Colonic mucosa (tissue), 4 donors: Measurements from ENCODE around the gene EPS8L3. TPM values are rescaled to one million over a fixed set of nuclear protein-coding genes. Genes with fewer than 3 reads are reported as not detected.

Experiments used
- DNase-seq: peaks from one replicate; pipeline ENCODE4 v3.0.0-alpha.2; 2020
- H3K27ac ChIP-seq: fragments of 200-600 bp; one replicate; pipeline ENCODE4 v1.8.0; 2021
- H3K27me3 ChIP-seq: fragments of 200-600 bp; one replicate; pipeline ENCODE4 v1.8.0; 2021
- H3K36me3 ChIP-seq: fragments of 200-600 bp; one replicate; pipeline ENCODE4 v1.8.0; 2021
- H3K4me1 ChIP-seq: fragments of 200-600 bp; one replicate; pipeline ENCODE4 v1.8.0; 2021; ENCODE audit warnings: mild to moderate bottlenecking
- H3K4me3 ChIP-seq: fragments of 200-600 bp; one replicate; pipeline ENCODE4 v1.8.0; 2021
- H3K9ac ChIP-seq, 2 donors: one replicate each; pipeline ENCODE4 v1.7.0; 2013; ENCODE audit warnings: control low read depth in 2 of 2, low read depth in 2 of 2, low read length in 2 of 2
- H3K9me3 ChIP-seq: fragments of 200-600 bp; one replicate; pipeline ENCODE4 v1.8.0; 2021
- intact Hi-C: fragments of 100-400 bp; cut with DNase I; formaldehyde crosslinking; loops from one replicate; pipeline ENCODE4 v1.14.1; 2022
- total RNA-seq, 2 donors: library from RNA; stranded (reverse); fragmentation: NEBNext Ultra II Directional in 1 of 2; extraction: Animal tissue kit (Norgen Biotek cat#: 25700) in 1 of 2; gene quantifications; one replicate each; pipeline ENCODE4 v1.2.1, GENCODE V29; 2021
- TF ChIP-seq, protein P1 (sequence below): fragments of 200-600 bp; IDR thresholded peaks from one replicate; pipeline ENCODE4 v1.8.0; 2022; ENCODE audit warnings: antibody characterized with exemption, mild to moderate bottlenecking
- donor health status: healthy.
- donor health status: DM: no; HTN: no; CAD: no.
- donor health status: DM: no; HTN: no; CAD: no.

EPS8L3 gene
- total RNA-seq, 2 donors from 2014 or later: 283 to 290 TPM

DNA sequence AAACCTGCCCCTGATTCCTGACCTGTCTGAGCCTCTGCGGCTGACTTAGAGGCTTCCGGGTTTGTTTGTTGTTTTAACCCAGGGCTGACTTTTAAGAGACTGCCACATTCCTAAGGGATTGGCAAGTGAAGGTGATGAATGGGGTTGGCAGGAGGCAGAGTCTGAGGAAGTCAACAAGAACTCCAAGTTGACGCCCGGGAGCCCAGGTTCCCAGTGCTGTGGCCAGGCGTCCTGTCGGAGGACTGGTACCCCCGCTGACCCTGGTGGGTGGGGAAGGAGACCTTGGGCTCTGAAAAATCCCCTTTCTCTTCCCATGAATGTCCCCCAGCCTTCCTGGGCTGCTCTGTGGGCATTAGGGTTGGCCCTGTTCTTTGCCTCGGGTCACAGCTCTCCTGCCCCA lies 19.7 kb upstream of the EPS8L3 start:
- H3K36me3 ChIP-seq: no peaks in the 10 kb centered on the region
- intact Hi-C loops: no loop called here
- TF ChIP-seq, protein P1, sequence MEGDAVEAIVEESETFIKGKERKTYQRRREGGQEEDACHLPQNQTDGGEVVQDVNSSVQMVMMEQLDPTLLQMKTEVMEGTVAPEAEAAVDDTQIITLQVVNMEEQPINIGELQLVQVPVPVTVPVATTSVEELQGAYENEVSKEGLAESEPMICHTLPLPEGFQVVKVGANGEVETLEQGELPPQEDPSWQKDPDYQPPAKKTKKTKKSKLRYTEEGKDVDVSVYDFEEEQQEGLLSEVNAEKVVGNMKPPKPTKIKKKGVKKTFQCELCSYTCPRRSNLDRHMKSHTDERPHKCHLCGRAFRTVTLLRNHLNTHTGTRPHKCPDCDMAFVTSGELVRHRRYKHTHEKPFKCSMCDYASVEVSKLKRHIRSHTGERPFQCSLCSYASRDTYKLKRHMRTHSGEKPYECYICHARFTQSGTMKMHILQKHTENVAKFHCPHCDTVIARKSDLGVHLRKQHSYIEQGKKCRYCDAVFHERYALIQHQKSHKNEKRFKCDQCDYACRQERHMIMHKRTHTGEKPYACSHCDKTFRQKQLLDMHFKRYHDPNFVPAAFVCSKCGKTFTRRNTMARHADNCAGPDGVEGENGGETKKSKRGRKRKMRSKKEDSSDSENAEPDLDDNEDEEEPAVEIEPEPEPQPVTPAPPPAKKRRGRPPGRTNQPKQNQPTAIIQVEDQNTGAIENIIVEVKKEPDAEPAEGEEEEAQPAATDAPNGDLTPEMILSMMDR: no peak
- no peaks in the 10 kb centered on the region for H3K27me3 ChIP-seq
- H3K27ac ChIP-seq: no peak overlapping the region
- H3K9me3 ChIP-seq: no peaks in the 10 kb centered on the region
- peaks cover 4% of the 10 kb centered on the region for H3K4me1 ChIP-seq
- H3K4me3 ChIP-seq: no peak overlapping the region
- DNase-seq: no peak
- peak overlapping the region in 1 of 2 donors; percentile 32 for H3K9ac ChIP-seq

DNA sequence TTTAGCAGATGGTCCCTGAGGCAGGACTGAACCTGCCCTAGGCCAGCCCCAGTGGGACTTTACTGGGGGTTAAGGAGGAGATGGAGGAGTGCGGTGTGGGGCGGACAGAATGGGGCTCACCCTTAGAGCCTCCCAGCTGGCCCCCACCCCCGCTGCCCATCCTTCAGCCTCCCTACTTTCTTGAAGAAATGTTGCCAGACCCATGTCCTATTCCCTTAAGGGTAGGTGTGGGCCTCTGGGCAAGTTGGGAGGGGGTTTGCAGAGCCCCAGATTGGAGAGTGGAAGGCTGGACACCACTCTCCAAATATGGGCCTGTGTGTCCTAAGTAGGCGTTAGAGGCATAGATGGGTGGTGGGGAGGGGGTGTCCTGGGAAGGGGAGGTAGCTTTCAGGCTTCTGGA lies 19.2 kb upstream of the EPS8L3 start:
- no peak overlapping the region for H3K4me3 ChIP-seq
- peak overlapping the region in 1 of 2 donors; percentile 9 for H3K9ac ChIP-seq
- H3K4me1 ChIP-seq: peaks cover 4% of the 10 kb centered on the region
- intact Hi-C loops: no loop called here
- H3K27ac ChIP-seq: peak overlapping the region; percentile 18
- H3K9me3 ChIP-seq: no peaks in the 10 kb centered on the region
- TF ChIP-seq, protein P1: no peak
- DNase-seq: no peak
- H3K27me3 ChIP-seq: no peaks in the 10 kb centered on the region
- H3K36me3 ChIP-seq: no peaks in the 10 kb centered on the region

DNA sequence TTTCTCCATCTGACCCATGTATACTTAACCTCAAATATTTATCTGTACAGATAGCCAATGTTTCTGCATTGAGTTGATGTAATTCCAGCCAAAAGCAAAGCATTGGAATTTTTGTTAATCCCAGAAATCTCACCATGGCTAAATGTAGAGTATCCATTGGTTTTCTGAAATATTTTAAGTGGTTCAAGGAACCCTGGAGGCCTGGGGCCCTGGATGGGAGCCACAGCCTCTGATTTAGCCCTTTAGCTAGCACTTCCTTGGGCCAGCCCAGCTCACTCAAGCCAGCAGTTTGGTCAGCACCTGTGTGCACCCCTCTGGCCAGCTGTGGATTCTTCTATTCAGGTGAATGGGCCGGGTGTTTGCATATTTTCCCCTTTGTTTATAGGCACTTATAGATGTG lies 18.8 kb upstream of the EPS8L3 start:
- Histone ChIP-seq H3K27me3 (no peaks in the 10 kb centered on the region), H3K27ac (peak overlapping the region; percentile 18), H3K4me1 (peaks cover 4% of the 10 kb centered on the region), H3K9me3 (no peaks in the 10 kb centered on the region), H3K36me3 (no peaks in the 10 kb centered on the region), H3K9ac (peak overlapping the region in 1 of 2 donors; percentile 9), H3K4me3 (no peak overlapping the region)
- intact Hi-C loops: no loop called here
- TF ChIP-seq, protein P1: no peak
- no peak for DNase-seq

DNA sequence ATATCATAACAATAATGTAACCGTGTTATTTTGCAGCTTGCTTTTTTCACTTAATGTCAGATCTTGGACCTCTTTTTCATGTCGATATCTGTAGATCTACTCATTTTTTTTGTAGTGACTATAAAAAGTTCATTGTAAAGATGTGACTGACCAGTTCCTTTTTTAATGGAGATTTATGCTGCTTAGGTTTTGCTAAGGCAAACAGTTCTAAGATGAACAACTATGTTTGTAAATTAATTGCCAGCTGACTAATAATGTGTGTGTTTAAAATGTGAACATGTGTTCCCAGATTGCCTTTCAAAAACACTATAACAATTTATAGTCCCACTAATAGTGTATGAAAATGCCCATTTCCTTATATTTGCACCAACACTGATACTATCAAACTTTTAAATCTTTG lies 18.1 kb upstream of the EPS8L3 start:
- peaks cover under 1% of the 10 kb centered on the region for H3K4me1 ChIP-seq
- no peak overlapping the region for H3K27ac ChIP-seq

DNA sequence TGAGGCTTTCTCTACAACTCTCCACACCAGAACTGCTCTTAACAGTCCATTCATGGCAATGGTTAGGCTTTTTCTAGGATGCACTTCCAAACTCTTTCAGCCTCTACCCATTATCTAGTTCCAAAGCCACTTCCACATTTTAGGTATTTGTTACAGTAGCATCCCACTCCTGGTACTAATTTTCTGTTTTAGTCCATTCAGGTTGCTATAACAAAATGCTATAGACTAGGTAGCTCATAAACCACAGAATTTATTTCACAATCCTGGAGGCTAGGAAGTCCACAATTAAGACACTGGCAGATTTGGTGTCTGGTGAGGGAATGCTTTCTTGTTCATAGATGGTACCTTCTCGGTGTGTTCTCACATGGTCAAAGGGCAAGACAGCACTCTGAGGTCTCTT lies 17.3 kb upstream of the EPS8L3 start:
- intact Hi-C loops: no loop called here
- DNase-seq: no peak
- TF ChIP-seq, protein P1: no peak
- H3K4me3 ChIP-seq: no peak overlapping the region
- no peak overlapping the region for H3K9ac ChIP-seq
- no peak overlapping the region for H3K27ac ChIP-seq
- no peaks in the 10 kb centered on the region for H3K36me3 ChIP-seq
- no peaks in the 10 kb centered on the region for H3K4me1 ChIP-seq
- no peaks in the 10 kb centered on the region for H3K9me3 ChIP-seq
- H3K27me3 ChIP-seq: no peaks in the 10 kb centered on the region

More for the DNA sequence above, 18.1 kb upstream of the EPS8L3 start:
- no peak for DNase-seq
- H3K4me3 ChIP-seq: no peak overlapping the region
- H3K27me3 ChIP-seq: no peaks in the 10 kb centered on the region
- H3K36me3 ChIP-seq: no peaks in the 10 kb centered on the region
- H3K9me3 ChIP-seq: no peaks in the 10 kb centered on the region
- intact Hi-C loops: no loop called here
- no peak overlapping the region for H3K9ac ChIP-seq
- TF ChIP-seq, protein P1: no peak
